NCI-H2171 treated with DMSO at 0.1 percent for 48 hours (cell line): ENCODE measurements around the gene TAGLN3.

Experiments used
- DNase-seq: peaks from one replicate; lab custom pipeline; 2025; lab: John Stamatoyannopoulos, UW

TAGLN3 gene

GRCh38 chr3:111978583-111979433, 19.9 kb upstream of the TAGLN3 start, which contains the start of gene ABHD10:
TSS of gene ABHD10 (plus strand) at chr3:111979026. CDS start at chr3:111979062, 36 bp downstream.
- peak; percentile 100 for DNase-seq

- DNase-seq, result peak; percentile 42
Measured at GRCh38 chr3:111979434-111980038, 19.2 kb upstream of the TAGLN3 start.

GRCh38 chr3:111980716-111981456, 17.8 kb upstream of the TAGLN3 start:
- no peak for DNase-seq

GRCh38 chr3:111981457-111981763, 17.3 kb upstream of the TAGLN3 start:
- DNase-seq, result no peak

- DNase-seq, result no peak
Measured at GRCh38 chr3:111984636-111985298, 14.0 kb upstream of the TAGLN3 start.

GRCh38 chr3:111986800-111987199, 11.9 kb upstream of the TAGLN3 start:
- DNase-seq, result no peak

GRCh38 chr3:111989061-111989678, 9.6 kb upstream of the TAGLN3 start:
- DNase-seq, result peak; percentile 79

- no peak for DNase-seq
Measured at GRCh38 chr3:111993038-111993437, 5.7 kb upstream of the TAGLN3 start.

- DNase-seq, result peak; percentile 67
Measured at GRCh38 chr3:111999484-112000324, 982 bp downstream of the TAGLN3 start.

- no peak for DNase-seq
Measured at GRCh38 chr3:112000367-112000771, 1.6 kb downstream of the TAGLN3 start.

- DNase-seq, result no peak
Measured at GRCh38 chr3:112000966-112001365, 2.2 kb downstream of the TAGLN3 start.

GRCh38 chr3:112001526-112001925, 2.8 kb downstream of the TAGLN3 start:
- DNase-seq, result no peak

GRCh38 chr3:112002096-112002971, 3.6 kb downstream of the TAGLN3 start:
- DNase-seq, result no peak

GRCh38 chr3:112003321-112004080, 4.8 kb downstream of the TAGLN3 start:
- DNase-seq, result no peak

GRCh38 chr3:112004187-112004586, 5.5 kb downstream of the TAGLN3 start:
- DNase-seq, result no peak

GRCh38 chr3:112004669-112005068, 5.9 kb downstream of the TAGLN3 start:
- no peak for DNase-seq

- no peak for DNase-seq
Measured at GRCh38 chr3:112005091-112005672, 6.5 kb downstream of the TAGLN3 start.

- no peak for DNase-seq
Measured at GRCh38 chr3:112007633-112008032, 8.9 kb downstream of the TAGLN3 start.

- no peak for DNase-seq
Measured at GRCh38 chr3:112009670-112010069, 10.9 kb downstream of the TAGLN3 start.
